GM21360 (cell line): ENCODE data around the gene DYSF.
A peak's percentile ranks its signal among the peaks of the same experiment; 100 is the strongest.

Source experiments
- ATAC-seq: cut with Tn5 transposase; IDR thresholded peaks from one replicate; pipeline ENCODE4 v1.9.1; 2021; ENCODE audit warnings: mild to moderate bottlenecking, moderate library complexity; ENCODE audit not compliant: unreplicated experiment

Gene DYSF

GRCh38 chr2:71526141-71526540 lies 72.8 kb downstream of the DYSF start:
- ATAC-seq, result no peak

GRCh38 chr2:71526975-71527374 lies 73.6 kb downstream of the DYSF start:
- ATAC-seq, result no peak

- ATAC-seq, result no peak
Measured at GRCh38 chr2:71528131-71528591, 74.8 kb downstream of the DYSF start.

- ATAC-seq, result no peak
Measured at GRCh38 chr2:71528749-71529148, 75.4 kb downstream of the DYSF start.

GRCh38 chr2:71530211-71530610 lies 76.8 kb downstream of the DYSF start:
- ATAC-seq, result no peak

GRCh38 chr2:71530641-71531332 lies 77.4 kb downstream of the DYSF start:
- peak; percentile 57 for ATAC-seq

- ATAC-seq, result no peak
Measured at GRCh38 chr2:71531522-71532047, 78.2 kb downstream of the DYSF start.

- no peak for ATAC-seq
Measured at GRCh38 chr2:71532327-71532726, 79.0 kb downstream of the DYSF start.

GRCh38 chr2:71534201-71534600 lies 80.8 kb downstream of the DYSF start:
- ATAC-seq, result no peak

- ATAC-seq, result no peak
Measured at GRCh38 chr2:71534826-71535225, 81.5 kb downstream of the DYSF start.

- ATAC-seq, result no peak
Measured at GRCh38 chr2:71535526-71535925, 82.2 kb downstream of the DYSF start.

GRCh38 chr2:71536226-71536671 lies 82.9 kb downstream of the DYSF start:
- ATAC-seq, result no peak

- ATAC-seq, result no peak
Measured at GRCh38 chr2:71538241-71538640, 84.9 kb downstream of the DYSF start.

GRCh38 chr2:71538656-71539265 lies 85.4 kb downstream of the DYSF start:
- ATAC-seq, result no peak

- no peak for ATAC-seq
Measured at GRCh38 chr2:71540818-71541217, 87.5 kb downstream of the DYSF start.

- ATAC-seq, result no peak
Measured at GRCh38 chr2:71544919-71545571, 91.7 kb downstream of the DYSF start.

- no peak for ATAC-seq
Measured at GRCh38 chr2:71545572-71546274, 92.4 kb downstream of the DYSF start.

- ATAC-seq, result no peak
Measured at GRCh38 chr2:71546275-71546638, 92.9 kb downstream of the DYSF start.

GRCh38 chr2:71546777-71547281 lies 93.5 kb downstream of the DYSF start:
- no peak for ATAC-seq

- ATAC-seq, result no peak
Measured at GRCh38 chr2:71547616-71548285, 94.4 kb downstream of the DYSF start.
